Measurements from ENCODE around the gene RHNO1.
A peak's percentile ranks its signal among the peaks of the same experiment; 100 is the strongest.

The RHNO1 gene

GRCh38 chr12:2877047-2877952, at the start of gene RHNO1, which contains the start of gene FOXM1:
Gene RHNO1, plus strand, starts transcription at chr12:2877223. Its CDS starts 8,144 bp downstream, at chr12:2885367.
Gene FOXM1, minus strand, starts transcription at chr12:2877174. Its CDS starts 2,696 bp downstream, at chr12:2874478.
- DNase-seq: peak; percentile 95

GRCh38 chr12:2829275-2829674, 47.7 kb upstream of the RHNO1 start:
- DNase-seq: no peak

GRCh38 chr12:2832550-2833127, 44.4 kb upstream of the RHNO1 start:
- no peak for DNase-seq

- no peak for DNase-seq
These were observed 43.7 kb upstream of the RHNO1 start for GRCh38 chr12:2833327-2833726.

- no peak for DNase-seq
These were observed 43.2 kb upstream of the RHNO1 start for GRCh38 chr12:2833810-2834209.

GRCh38 chr12:2834581-2835491, 42.2 kb upstream of the RHNO1 start, which contains the start of gene NRIP2:
Gene NRIP2, minus strand, starts transcription at chr12:2835035. Its CDS starts 52 bp downstream, at chr12:2834983.
- no peak for DNase-seq

GRCh38 chr12:2835691-2836403, 41.2 kb upstream of the RHNO1 start:
- DNase-seq: no peak

GRCh38 chr12:2836574-2836973, 40.4 kb upstream of the RHNO1 start:
- DNase-seq: no peak

- peak; percentile 90 for DNase-seq
These were observed 35.9 kb upstream of the RHNO1 start for GRCh38 chr12:2841056-2841650.

GRCh38 chr12:2842948-2843347, 34.1 kb upstream of the RHNO1 start:
- no peak for DNase-seq

- no peak for DNase-seq
These were observed 32.2 kb upstream of the RHNO1 start for GRCh38 chr12:2844786-2845185.

GRCh38 chr12:2845280-2845679, 31.7 kb upstream of the RHNO1 start:
- DNase-seq: no peak

GRCh38 chr12:2851931-2852330, 25.1 kb upstream of the RHNO1 start:
- no peak for DNase-seq

- DNase-seq: peak; percentile 85
These were observed 23.4 kb upstream of the RHNO1 start for GRCh38 chr12:2853626-2854025.

- no peak for DNase-seq
These were observed 22.2 kb upstream of the RHNO1 start for GRCh38 chr12:2854669-2855453.

GRCh38 chr12:2855546-2855945, 21.5 kb upstream of the RHNO1 start:
- no peak for DNase-seq

- DNase-seq: no peak
These were observed 21.0 kb upstream of the RHNO1 start for GRCh38 chr12:2856051-2856450.

GRCh38 chr12:2857021-2857431, 20.0 kb upstream of the RHNO1 start, which contains the start of gene TEX52:
Gene TEX52, minus strand, starts transcription at chr12:2857039. Its CDS starts 13 bp downstream, at chr12:2857026.
- no peak for DNase-seq

- DNase-seq: no peak
These were observed 19.4 kb upstream of the RHNO1 start for GRCh38 chr12:2857576-2857975.

GRCh38 chr12:2858334-2858733, 18.7 kb upstream of the RHNO1 start:
- DNase-seq: no peak

GRCh38 chr12:2858944-2859421, 18.0 kb upstream of the RHNO1 start:
- DNase-seq: no peak

All from hematopoietic multipotent progenitor cell treated with erythropoietin and hydrocortisone succinate and interleukin-3 and kit ligand, for 6 days (in vitro differentiated cells).